ENCODE data around the gene DCANP1. TPM values are rescaled to one million over a fixed set of nuclear protein-coding genes. Genes with fewer than 3 reads are reported as not detected.

Gene DCANP1
- total and polyA plus RNA-seq, 2 of the 13 experiments (the other 11 are each of a cell fraction or from before 2014, with no cell fraction given), result not detected

- POLR2A ChIA-PET, result interaction anchor here (1.0 to 1.7 kb wide), 2 partner anchors 49 to 171 kb away, joined by 3 to 4 read pairs; no protein-coding TSS in a partner anchor
- peak overlapping the region; percentile 96 for H3K4me2 ChIP-seq (ENCODE audit: low read depth, low read length)
- intact Hi-C loops (cut with micrococcal nuclease; ENCODE audit: unreplicated experiment) (loop anchor here (10.0 kb wide), 1 partner anchor 109 kb away; no protein-coding TSS in a partner anchor), in situ Hi-C loops (cut with HindIII; ENCODE audit: extremely low pct_ligation_motif_present, low pct_unique_long_range_greater_than_20kb) (no loop called here)
- H3K27ac ChIP-seq (ENCODE audit: extremely low read length, insufficient read depth, low read length), result peak overlapping the region; percentile 45
- FAIRE-seq (peak; percentile 71), DNase-seq (ENCODE audit: low spot score) (peak; percentile 58), ATAC-seq (peak; percentile 91)
- no peaks in the 10 kb centered on the region for H4K20me1 ChIP-seq (ENCODE audit: insufficient read depth, low read length)
- CTCF ChIA-PET (ENCODE audit: low intra/inter-chr PET ratio, low total read pairs), result no interaction called here
- WGBS (ENCODE audit: low lambda C conversion rate), result 30% methylated on average over 6 of the region's 12 CpGs
- H3K27me3 ChIP-seq (ENCODE audit: control insufficient read depth in 1 of 2, insufficient read depth in 2 of 2, low read length in 2 of 2), result peaks cover 0 to 7% of the 10 kb centered on the region in 2 experiments; a peak in 1 of 5 replicates
- no TSS peak for BruUV-seq (replicated peaks)
- peaks cover under 1% of the 10 kb centered on the region; the same call in 1 of the 2 replicates for H3K9me3 ChIP-seq (ENCODE audit: low read length)
- H3K4me3 ChIP-seq (replicated peaks in 1 of 3; ENCODE audit: insufficient read depth in 1 of 3, low read depth in 2 of 3, low read length in 3 of 3), result peak overlapping the region; percentile 24 to 66 (median 61)
- peaks cover 69% of the 10 kb centered on the region for H3K4me1 ChIP-seq (ENCODE audit: insufficient read depth, low read length)
- no peaks in the 10 kb centered on the region for H3K79me2 ChIP-seq (ENCODE audit: insufficient read depth, low read length)
- no peaks in the 10 kb centered on the region for H3K36me3 ChIP-seq (replicated peaks in 1 of 2; ENCODE audit: control insufficient read depth in 1 of 2, insufficient read depth in 2 of 2, low read length in 2 of 2)
- no peak overlapping the region for H3K9ac ChIP-seq (ENCODE audit: insufficient read depth, low read depth, low read length)
- peak overlapping the region; percentile 76 for H2AFZ ChIP-seq (ENCODE audit: low read length)
- TF ChIP-seq PHF8 (CRISPR knock-in tag; IDR thresholded peaks at IDR 0.05) (peak; percentile 59), ZFP91 (CRISPR knock-in tag; IDR thresholded peaks at IDR 0.05; ENCODE audit: borderline replicate concordance) (no peak; the same call in 1 of the 2 replicates), POLR2A (IDR thresholded peaks at IDR 0.05; ENCODE audit: insufficient read depth in 1 of 2, low read depth in 2 of 2, low read length in 2 of 2) (peak; percentile 61 to 66), POLR2AphosphoS5 (IDR thresholded peaks at IDR 0.05; ENCODE audit: low read depth, low read length) (peak; percentile 46), SETDB1 (CRISPR knock-in tag; IDR thresholded peaks at IDR 0.05; ENCODE audit: borderline replicate concordance) (no peak), ZMYM4 (CRISPR knock-in tag; IDR thresholded peaks at IDR 0.05) (no peak), ELF3 (CRISPR knock-in tag; IDR thresholded peaks at IDR 0.05) (0 out of 2 replicates have a peak, but pooled peaks have one; percentile 45), POLR2G (IDR thresholded peaks at IDR 0.05; ENCODE audit: low read depth, low read length) (peak; percentile 59), ETV5 (CRISPR knock-in tag; IDR thresholded peaks at IDR 0.05; ENCODE audit: borderline replicate concordance) (peak; percentile 55), SALL1 (CRISPR knock-in tag; IDR thresholded peaks at IDR 0.05) (peak; percentile 42; the same call in 1 of the 2 replicates), THAP11 (CRISPR knock-in tag; IDR thresholded peaks at IDR 0.05) (peak; percentile 23; the same call in 1 of the 2 replicates), DNMT3B (CRISPR knock-in tag; conservative IDR thresholded peaks at IDR 0.05) (no peak), ZNF788 (CRISPR knock-in tag; IDR thresholded peaks at IDR 0.05; ENCODE audit: borderline replicate concordance) (peak; percentile 19; the same call in 1 of the 2 replicates), GABPB1 (CRISPR knock-in tag; IDR thresholded peaks at IDR 0.05) (peak; percentile 57)
- TF ChIP-seq, protein P1, sequence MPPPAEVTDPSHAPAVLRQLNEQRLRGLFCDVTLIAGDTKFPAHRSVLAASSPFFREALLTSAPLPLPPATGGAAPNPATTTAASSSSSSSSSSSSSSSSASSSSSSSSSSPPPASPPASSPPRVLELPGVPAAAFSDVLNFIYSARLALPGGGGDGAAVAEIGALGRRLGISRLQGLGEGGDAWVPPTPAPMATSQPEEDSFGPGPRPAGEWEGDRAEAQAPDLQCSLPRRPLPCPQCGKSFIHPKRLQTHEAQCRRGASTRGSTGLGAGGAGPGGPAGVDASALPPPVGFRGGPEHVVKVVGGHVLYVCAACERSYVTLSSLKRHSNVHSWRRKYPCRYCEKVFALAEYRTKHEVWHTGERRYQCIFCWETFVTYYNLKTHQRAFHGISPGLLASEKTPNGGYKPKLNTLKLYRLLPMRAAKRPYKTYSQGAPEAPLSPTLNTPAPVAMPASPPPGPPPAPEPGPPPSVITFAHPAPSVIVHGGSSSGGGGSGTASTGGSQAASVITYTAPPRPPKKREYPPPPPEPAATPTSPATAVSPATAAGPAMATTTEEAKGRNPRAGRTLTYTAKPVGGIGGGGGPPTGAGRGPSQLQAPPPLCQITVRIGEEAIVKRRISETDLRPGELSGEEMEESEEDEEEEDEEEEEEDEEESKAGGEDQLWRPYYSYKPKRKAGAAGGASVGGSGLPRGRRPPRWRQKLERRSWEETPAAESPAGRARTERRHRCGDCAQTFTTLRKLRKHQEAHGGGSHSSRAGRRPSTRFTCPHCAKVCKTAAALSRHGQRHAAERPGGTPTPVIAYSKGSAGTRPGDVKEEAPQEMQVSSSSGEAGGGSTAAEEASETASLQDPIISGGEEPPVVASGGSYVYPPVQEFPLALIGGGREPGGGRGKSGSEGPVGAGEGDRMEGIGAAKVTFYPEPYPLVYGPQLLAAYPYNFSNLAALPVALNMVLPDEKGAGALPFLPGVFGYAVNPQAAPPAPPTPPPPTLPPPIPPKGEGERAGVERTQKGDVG (CRISPR knock-in tag; IDR thresholded peaks at IDR 0.05; ENCODE audit: borderline replicate concordance), result no peak
- TF ChIP-seq, protein P2, sequence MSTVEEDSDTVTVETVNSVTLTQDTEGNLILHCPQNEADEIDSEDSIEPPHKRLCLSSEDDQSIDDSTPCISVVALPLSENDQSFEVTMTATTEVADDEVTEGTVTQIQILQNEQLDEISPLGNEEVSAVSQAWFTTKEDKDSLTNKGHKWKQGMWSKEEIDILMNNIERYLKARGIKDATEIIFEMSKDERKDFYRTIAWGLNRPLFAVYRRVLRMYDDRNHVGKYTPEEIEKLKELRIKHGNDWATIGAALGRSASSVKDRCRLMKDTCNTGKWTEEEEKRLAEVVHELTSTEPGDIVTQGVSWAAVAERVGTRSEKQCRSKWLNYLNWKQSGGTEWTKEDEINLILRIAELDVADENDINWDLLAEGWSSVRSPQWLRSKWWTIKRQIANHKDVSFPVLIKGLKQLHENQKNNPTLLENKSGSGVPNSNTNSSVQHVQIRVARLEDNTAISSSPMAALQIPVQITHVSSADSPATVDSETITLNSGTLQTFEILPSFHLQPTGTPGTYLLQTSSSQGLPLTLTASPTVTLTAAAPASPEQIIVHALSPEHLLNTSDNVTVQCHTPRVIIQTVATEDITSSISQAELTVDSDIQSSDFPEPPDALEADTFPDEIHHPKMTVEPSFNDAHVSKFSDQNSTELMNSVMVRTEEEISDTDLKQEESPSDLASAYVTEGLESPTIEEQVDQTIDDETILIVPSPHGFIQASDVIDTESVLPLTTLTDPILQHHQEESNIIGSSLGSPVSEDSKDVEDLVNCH (CRISPR knock-in tag; IDR thresholded peaks at IDR 0.05), result no peak
Observed at GRCh38 chr5:135433681-135434426, 13.3 kb downstream of the DCANP1 start.

Measured in HepG2 (cell line).